Gastrocnemius medialis (tissue), 4 donors: ENCODE results near the gene UQCRH. TPM values are rescaled to one million over a fixed set of nuclear protein-coding genes. Genes with fewer than 3 reads are reported as not detected.

ENCODE experiments used
- ATAC-seq, 2 donors: fragments of 150-250 bp; one replicate each; pipeline ENCODE4 v1.9.1; 2016
- DNase-seq, 2 donors: peaks; one replicate each; pipeline ENCODE4 v3.0.0-alpha.2; 2019
- H3K27ac ChIP-seq, 4 donors: fragments of 200-600 bp; sonication (generic); 1 replicate in 1 of 4; 2 replicates in 3 of 4; pipeline ENCODE4 v1.5.1; 2016 to 2018; ENCODE audit warnings: mild to moderate bottlenecking in 2 of 4, moderate library complexity in 1 of 4
- H3K27me3 ChIP-seq, 3 donors: fragments of 200-600 bp; sonication (generic) in 2 of 3; 1 replicate in 1 of 3; 2 replicates in 2 of 3; pipeline versions ENCODE4 v1.5.1 to v1.6.0; 2016 to 2019; ENCODE audit warnings: mild to moderate bottlenecking in 1 of 3, moderate library complexity in 1 of 3
- H3K36me3 ChIP-seq, 2 donors: fragments of 200-600 bp; sonication (generic) in 1 of 2; one replicate each; pipeline ENCODE4 v1.5.1; 2017 to 2018
- H3K4me1 ChIP-seq, 2 donors: fragments of 200-600 bp; sonication (generic) in 1 of 2; one replicate each; pipeline ENCODE4 v1.5.1; 2016 to 2017; ENCODE audit warnings: mild to moderate bottlenecking in 2 of 2
- H3K4me3 ChIP-seq, 4 donors: fragments of 200-600 bp; sonication (generic) in 3 of 4; 1 replicate in 1 of 4; 2 replicates in 3 of 4; pipeline ENCODE4 v1.5.1; 2016 to 2019; ENCODE audit warnings: mild to moderate bottlenecking in 2 of 4
- H3K9me3 ChIP-seq, 3 donors: fragments of 200-600 bp; sonication (generic) in 2 of 3; 1 replicate in 1 of 3; 2 replicates in 2 of 3; pipeline ENCODE4 v1.5.1; 2016 to 2019
- POLR2A ChIP-seq, 2 donors: fragments of 450-650 bp; IDR thresholded peaks; one replicate each; pipeline ENCODE4 v1.6.1; 2017; ENCODE audit warnings: antibody characterized with exemption in 2 of 2, mild to moderate bottlenecking in 2 of 2, moderate library complexity in 2 of 2
- in situ Hi-C, 4 donors: fragments of 200-750 bp; cut with MboI; loops; one replicate each; pipeline versions ENCODE4 v1.15.0 to v1.8.0; 2017; ENCODE audit warnings: low sequenced_read_pairs in 4 of 4
- intact Hi-C: fragments of 100-400 bp; cut with DNase I; formaldehyde crosslinking; loops from one replicate; pipeline ENCODE4 v1.15.1; 2023; ENCODE audit warnings: low total_unique reads
- total RNA-seq, 4 donors: library from RNA; depleted of rRNA; stranded (reverse); fragments of >200 nt; gene quantifications; one replicate each; pipeline versions ENCODE4 v1.1.0 to v1.2.3, GENCODE V29; 2016
- TF ChIP-seq, protein P1 (sequence below), 5 experiments: fragments of 450-650 bp in 3 of 5; fragments of 200-600 bp in 2 of 5; sonication (generic) in 2 of 5; IDR thresholded peaks in 4 of 5; conservative IDR thresholded peaks in 1 of 5; 1 replicate in 4 of 5; 2 replicates in 1 of 5; pipeline ENCODE4 v1.5.1; 2016 to 2019; ENCODE audit warnings: antibody characterized with exemption in 5 of 5, mild to moderate bottlenecking in 3 of 5, moderate library complexity in 3 of 5

The UQCRH gene
- total RNA-seq, 4 donors from 2014 or later: 415 to 695 (median 493) TPM

DNA sequence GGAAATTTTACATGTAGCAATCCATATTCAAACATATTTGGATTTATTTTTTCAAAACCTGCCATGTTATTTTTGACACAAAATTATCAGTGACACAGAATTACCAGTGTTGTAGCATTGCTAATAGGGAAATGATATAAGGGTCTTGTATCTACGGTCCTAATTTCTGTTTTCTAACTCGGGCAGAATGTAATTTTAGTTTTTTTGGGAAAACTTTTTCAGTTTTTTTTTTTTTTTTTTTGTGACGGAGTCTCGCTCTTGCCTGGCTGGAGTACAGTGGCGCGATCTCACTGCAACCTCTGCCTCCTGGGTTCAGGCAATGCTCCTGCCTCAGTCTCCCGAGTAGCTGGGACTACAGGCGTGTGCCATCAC lies 2.6 kb downstream of the UQCRH start:
- in situ Hi-C loops: no loop called here
- Histone ChIP-seq H3K36me3 (peaks cover 4 to 30% of the 10 kb centered on the region in 2 donors), H3K4me1 (peaks cover 25 to 42% of the 10 kb centered on the region in 2 donors), H3K4me3 (no peak overlapping the region), H3K9me3 (no peaks in the 10 kb centered on the region), H3K27me3 (no peaks in the 10 kb centered on the region), H3K27ac (no peak overlapping the region)
- TF ChIP-seq, protein P1, sequence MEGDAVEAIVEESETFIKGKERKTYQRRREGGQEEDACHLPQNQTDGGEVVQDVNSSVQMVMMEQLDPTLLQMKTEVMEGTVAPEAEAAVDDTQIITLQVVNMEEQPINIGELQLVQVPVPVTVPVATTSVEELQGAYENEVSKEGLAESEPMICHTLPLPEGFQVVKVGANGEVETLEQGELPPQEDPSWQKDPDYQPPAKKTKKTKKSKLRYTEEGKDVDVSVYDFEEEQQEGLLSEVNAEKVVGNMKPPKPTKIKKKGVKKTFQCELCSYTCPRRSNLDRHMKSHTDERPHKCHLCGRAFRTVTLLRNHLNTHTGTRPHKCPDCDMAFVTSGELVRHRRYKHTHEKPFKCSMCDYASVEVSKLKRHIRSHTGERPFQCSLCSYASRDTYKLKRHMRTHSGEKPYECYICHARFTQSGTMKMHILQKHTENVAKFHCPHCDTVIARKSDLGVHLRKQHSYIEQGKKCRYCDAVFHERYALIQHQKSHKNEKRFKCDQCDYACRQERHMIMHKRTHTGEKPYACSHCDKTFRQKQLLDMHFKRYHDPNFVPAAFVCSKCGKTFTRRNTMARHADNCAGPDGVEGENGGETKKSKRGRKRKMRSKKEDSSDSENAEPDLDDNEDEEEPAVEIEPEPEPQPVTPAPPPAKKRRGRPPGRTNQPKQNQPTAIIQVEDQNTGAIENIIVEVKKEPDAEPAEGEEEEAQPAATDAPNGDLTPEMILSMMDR (IDR thresholded peaks at IDR 0.05 in 4 of 5, conservative IDR thresholded peaks at IDR 0.05 in 1 of 5): no peak
- no peak for TF ChIP-seq POLR2A (IDR thresholded peaks at IDR 0.05)
- DNase-seq (no peak), ATAC-seq (no peak)
- intact Hi-C loops: no loop called here

DNA sequence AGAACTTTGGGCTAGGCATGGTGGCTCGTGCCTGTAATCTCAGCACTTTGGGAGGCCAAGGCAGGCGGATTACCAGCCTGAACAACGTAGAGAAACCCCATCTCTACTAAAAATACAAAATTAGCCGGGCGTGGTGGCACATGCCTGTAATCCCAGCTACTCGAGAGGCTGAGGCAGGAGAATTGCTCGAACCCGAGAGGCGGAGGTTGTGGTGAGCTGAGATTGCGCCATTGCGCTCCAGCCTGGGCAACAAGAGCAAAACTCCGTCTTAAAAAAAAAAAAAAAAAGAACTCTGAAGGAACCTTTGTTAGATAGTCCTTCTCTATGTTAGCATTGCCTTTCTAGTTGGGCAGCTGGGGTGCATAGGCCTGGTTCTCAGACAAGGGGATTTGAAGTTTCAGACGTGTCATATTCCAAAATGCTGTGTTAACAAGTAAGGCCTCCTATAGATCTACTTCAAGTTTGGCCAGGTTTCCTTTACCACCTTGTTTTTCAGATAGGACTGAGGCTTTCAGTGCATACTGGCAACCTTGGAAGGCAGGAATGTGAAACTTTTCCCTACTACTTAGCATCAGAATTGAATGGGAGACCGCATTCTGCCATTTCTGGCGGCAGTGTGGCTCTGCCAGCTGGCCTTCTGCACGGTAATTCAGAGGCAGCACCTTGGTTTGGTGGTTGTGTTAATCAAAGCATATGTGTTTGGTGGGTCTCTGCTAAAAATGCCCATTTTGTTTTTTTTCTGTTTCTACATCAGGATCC lies 6.1 kb downstream of the UQCRH start:
- no peak for DNase-seq
- Histone ChIP-seq H3K27me3 (no peaks in the 10 kb centered on the region), H3K9me3 (no peaks in the 10 kb centered on the region), H3K36me3 (peaks cover 4 to 64% of the 10 kb centered on the region in 2 donors), H3K4me1 (peaks cover 18 to 32% of the 10 kb centered on the region in 2 donors), H3K4me3 (no peak overlapping the region), H3K27ac (no peak overlapping the region)
- intact Hi-C loops: no loop called here
- in situ Hi-C loops: no loop called here
- no peak for ATAC-seq
- no peak for TF ChIP-seq POLR2A (IDR thresholded peaks at IDR 0.05)
- TF ChIP-seq, protein P1 (IDR thresholded peaks at IDR 0.05 in 4 of 5, conservative IDR thresholded peaks at IDR 0.05 in 1 of 5): no peak

DNA sequence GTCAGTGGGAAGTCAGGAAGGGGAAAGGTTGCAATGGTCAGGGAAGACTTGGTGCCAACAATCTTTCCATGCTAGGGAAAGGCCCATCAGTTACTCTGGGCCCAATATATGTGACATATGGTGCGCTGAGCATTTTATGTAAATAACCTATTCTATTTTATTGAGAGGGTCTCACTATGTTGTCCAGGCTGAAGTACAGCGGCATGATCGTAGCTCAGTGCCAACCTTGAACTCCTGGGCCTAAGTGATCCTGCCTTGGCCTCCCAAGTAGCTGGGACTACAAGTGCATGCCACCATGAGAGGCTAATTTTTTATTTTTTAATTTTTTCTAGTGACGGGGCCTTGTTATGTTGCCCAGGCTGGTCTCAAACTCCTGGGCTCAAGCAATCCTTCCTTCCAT lies 6.8 kb downstream of the UQCRH start:
- H3K9me3 ChIP-seq: no peaks in the 10 kb centered on the region
- TF ChIP-seq POLR2A (IDR thresholded peaks at IDR 0.05): no peak
- TF ChIP-seq, protein P1 (IDR thresholded peaks at IDR 0.05 in 4 of 5, conservative IDR thresholded peaks at IDR 0.05 in 1 of 5): no peak
- H3K27ac ChIP-seq: no peak overlapping the region
- intact Hi-C loops: no loop called here
- peaks cover 4 to 68% of the 10 kb centered on the region in 2 donors for H3K36me3 ChIP-seq
- DNase-seq (no peak), ATAC-seq (no peak)
- in situ Hi-C loops: no loop called here
- no peaks in the 10 kb centered on the region for H3K27me3 ChIP-seq
- peaks cover 11 to 24% of the 10 kb centered on the region in 2 donors for H3K4me1 ChIP-seq
- H3K4me3 ChIP-seq: no peak overlapping the region

DNA sequence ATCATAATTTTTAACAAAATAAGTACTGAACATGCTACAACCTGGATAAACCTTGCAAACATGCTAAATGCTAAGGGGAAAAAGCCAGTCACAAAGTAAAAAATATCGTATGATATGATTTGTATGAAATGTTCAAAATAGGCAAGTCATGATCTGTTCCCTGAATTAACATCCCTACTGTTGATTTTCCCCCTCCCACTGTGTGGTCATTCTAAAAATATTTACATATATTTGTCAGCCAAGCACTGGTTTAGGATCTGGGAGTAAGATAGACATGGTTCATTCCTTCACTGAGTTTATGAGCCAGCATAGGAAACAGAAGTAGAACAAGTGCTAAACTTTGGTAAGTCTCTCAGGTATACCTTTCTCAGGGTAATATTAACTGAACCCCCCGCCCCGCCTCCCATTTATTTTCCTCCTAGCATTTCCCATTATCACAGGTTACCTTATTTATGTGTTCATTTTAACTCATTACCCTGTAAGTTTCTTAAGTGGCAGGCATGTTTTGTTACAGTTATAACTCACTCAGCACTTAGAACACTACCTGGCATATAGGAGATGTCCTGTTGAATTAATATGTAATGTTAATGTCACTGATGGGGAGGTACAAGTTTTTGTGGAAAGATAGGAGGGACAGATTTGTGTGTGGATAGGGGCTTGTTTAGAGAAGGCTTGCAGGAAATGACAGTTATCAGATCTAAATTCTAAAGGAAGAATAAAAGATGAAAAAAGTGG lies 12.3 kb downstream of the UQCRH start:
- in situ Hi-C loops: no loop called here
- no peak for ATAC-seq
- Histone ChIP-seq H3K4me3 (no peak overlapping the region), H3K27ac (no peak overlapping the region), H3K9me3 (no peaks in the 10 kb centered on the region), H3K27me3 (no peaks in the 10 kb centered on the region), H3K36me3 (peaks cover 0 to 65% of the 10 kb centered on the region in 2 donors), H3K4me1 (no peaks in the 10 kb centered on the region)
- intact Hi-C loops: no loop called here
- no peak for DNase-seq
- no peak for TF ChIP-seq POLR2A (IDR thresholded peaks at IDR 0.05)
- TF ChIP-seq, protein P1 (IDR thresholded peaks at IDR 0.05 in 4 of 5, conservative IDR thresholded peaks at IDR 0.05 in 1 of 5): no peak
